WERI-Rb-1 (cell line): ENCODE results near the gene DEGS1.

Experiments
- DNase-seq: peaks from one replicate; pipeline ENCODE4 v3.0.0-alpha.2; 2020
- H3K27ac ChIP-seq: fragments of 250-450 bp; sonication (Bioruptor Pico); 2 replicates; pipeline ENCODE4 v1.5.1; 2020; ENCODE audit warnings: mild to moderate bottlenecking, moderate library complexity
- H3K27me3 ChIP-seq: fragments of 250-450 bp; sonication (Bioruptor Pico); 2 replicates; pipeline ENCODE4 v1.5.1; 2021; ENCODE audit warnings: mild to moderate bottlenecking, low read depth, moderate library complexity; ENCODE audit not compliant: insufficient read depth, severe bottlenecking
- H3K36me3 ChIP-seq: fragments of 250-450 bp; sonication (Bioruptor Pico); 2 replicates; pipeline ENCODE4 v1.5.1; 2020; ENCODE audit warnings: mild to moderate bottlenecking, moderate library complexity
- H3K4me3 ChIP-seq: 2 replicates; pipeline ENCODE4 v1.5.1; 2011; ENCODE audit warnings: low read depth, mild to moderate bottlenecking, control low read depth, low read length
- H3K9me3 ChIP-seq: fragments of 250-450 bp; sonication (Bioruptor Pico); 2 replicates; pipeline ENCODE4 v1.5.1; 2021; ENCODE audit warnings: mild to moderate bottlenecking, moderate library complexity; ENCODE audit not compliant: severe bottlenecking
- CTCF ChIP-seq: IDR thresholded peaks from 2 replicates; pipeline ENCODE4 v1.5.1; 2011; ENCODE audit warnings: low read depth, mild to moderate bottlenecking, control low read depth, inconsistent platforms, low read length

The DEGS1 gene

GRCh38 chr1:224235813-224236493 lies 52.9 kb downstream of the DEGS1 start:
- Histone ChIP-seq H3K27ac (no peak overlapping the region), H3K27me3 (no peaks in the 10 kb centered on the region), H3K9me3 (no peaks in the 10 kb centered on the region), H3K36me3 (no peaks in the 10 kb centered on the region), H3K4me3 (no peak overlapping the region)
- DNase-seq: no peak
- no peak for TF ChIP-seq CTCF

GRCh38 chr1:224237119-224237881 lies 54.3 kb downstream of the DEGS1 start:
- Histone ChIP-seq H3K9me3 (no peaks in the 10 kb centered on the region), H3K27me3 (no peaks in the 10 kb centered on the region), H3K4me3 (no peak overlapping the region), H3K36me3 (no peaks in the 10 kb centered on the region), H3K27ac (no peak overlapping the region)
- no peak for DNase-seq
- no peak for TF ChIP-seq CTCF

GRCh38 chr1:224238212-224238611 lies 55.2 kb downstream of the DEGS1 start:
- Histone ChIP-seq H3K27me3 (no peaks in the 10 kb centered on the region), H3K4me3 (no peak overlapping the region), H3K9me3 (no peaks in the 10 kb centered on the region), H3K27ac (no peak overlapping the region), H3K36me3 (no peaks in the 10 kb centered on the region)
- TF ChIP-seq CTCF: no peak
- no peak for DNase-seq

- no peak for DNase-seq
- no peak for TF ChIP-seq CTCF
- Histone ChIP-seq H3K36me3 (no peaks in the 10 kb centered on the region), H3K27ac (no peak overlapping the region), H3K27me3 (no peaks in the 10 kb centered on the region), H3K4me3 (no peak overlapping the region), H3K9me3 (no peaks in the 10 kb centered on the region)
Measured at GRCh38 chr1:224238756-224239155, 55.7 kb downstream of the DEGS1 start.
